Ishikawa (cell line): Measurements from ENCODE around the gene PRSS2.

Experiments
- EP300 ChIP-seq: IDR thresholded peaks from 2 replicates; pipeline ENCODE4 v1.6.1; 2012; ENCODE audit warnings: borderline replicate concordance
- RAD21 ChIP-seq: IDR thresholded peaks from 2 replicates; pipeline ENCODE4 v1.6.1; 2012; ENCODE audit warnings: low read depth
- TEAD4 ChIP-seq: IDR thresholded peaks from 2 replicates; pipeline ENCODE4 v1.6.1; 2012
- ZBTB7A ChIP-seq: IDR thresholded peaks from 2 replicates; pipeline ENCODE4 v1.6.1; 2012; ENCODE audit warnings: low read depth
- TF ChIP-seq, protein P1 (sequence below): IDR thresholded peaks from 2 replicates; pipeline ENCODE4 v1.6.1; 2012
- TF ChIP-seq, protein P2 (sequence below): IDR thresholded peaks from 2 replicates; pipeline ENCODE4 v1.6.1; 2012
- TF ChIP-seq, protein P3 (sequence below): IDR thresholded peaks from 2 replicates; pipeline ENCODE4 v1.6.1; 2012; ENCODE audit warnings: low read depth, mild to moderate bottlenecking

DNA sequence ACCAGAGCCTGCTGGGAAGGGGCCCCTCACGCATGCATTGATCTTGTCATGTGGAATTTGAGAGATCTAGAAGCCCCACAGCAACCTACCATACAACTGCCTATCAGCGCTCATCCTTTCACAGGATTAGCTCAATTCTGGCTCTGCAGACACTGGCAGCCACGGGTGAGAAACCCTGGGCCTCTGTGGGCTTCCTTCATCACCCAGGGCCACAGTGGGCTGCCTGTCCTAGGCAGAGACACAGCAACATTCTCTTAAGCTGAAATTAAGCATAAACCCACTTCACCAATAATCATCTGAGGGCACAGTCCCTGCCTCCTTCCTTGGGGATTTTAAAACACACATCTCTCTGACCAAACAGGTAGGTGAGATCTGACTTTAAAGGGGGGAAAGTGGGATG is 3.3 kb upstream of the PRSS2 start:
- TF ChIP-seq, protein P1, sequence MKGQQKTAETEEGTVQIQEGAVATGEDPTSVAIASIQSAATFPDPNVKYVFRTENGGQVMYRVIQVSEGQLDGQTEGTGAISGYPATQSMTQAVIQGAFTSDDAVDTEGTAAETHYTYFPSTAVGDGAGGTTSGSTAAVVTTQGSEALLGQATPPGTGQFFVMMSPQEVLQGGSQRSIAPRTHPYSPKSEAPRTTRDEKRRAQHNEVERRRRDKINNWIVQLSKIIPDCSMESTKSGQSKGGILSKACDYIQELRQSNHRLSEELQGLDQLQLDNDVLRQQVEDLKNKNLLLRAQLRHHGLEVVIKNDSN, result no peak
- TF ChIP-seq RAD21 (no peak), EP300 (no peak), ZBTB7A (no peak), TEAD4 (no peak)
- TF ChIP-seq, protein P2, sequence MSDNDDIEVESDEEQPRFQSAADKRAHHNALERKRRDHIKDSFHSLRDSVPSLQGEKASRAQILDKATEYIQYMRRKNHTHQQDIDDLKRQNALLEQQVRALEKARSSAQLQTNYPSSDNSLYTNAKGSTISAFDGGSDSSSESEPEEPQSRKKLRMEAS, result no peak
- TF ChIP-seq, protein P3, sequence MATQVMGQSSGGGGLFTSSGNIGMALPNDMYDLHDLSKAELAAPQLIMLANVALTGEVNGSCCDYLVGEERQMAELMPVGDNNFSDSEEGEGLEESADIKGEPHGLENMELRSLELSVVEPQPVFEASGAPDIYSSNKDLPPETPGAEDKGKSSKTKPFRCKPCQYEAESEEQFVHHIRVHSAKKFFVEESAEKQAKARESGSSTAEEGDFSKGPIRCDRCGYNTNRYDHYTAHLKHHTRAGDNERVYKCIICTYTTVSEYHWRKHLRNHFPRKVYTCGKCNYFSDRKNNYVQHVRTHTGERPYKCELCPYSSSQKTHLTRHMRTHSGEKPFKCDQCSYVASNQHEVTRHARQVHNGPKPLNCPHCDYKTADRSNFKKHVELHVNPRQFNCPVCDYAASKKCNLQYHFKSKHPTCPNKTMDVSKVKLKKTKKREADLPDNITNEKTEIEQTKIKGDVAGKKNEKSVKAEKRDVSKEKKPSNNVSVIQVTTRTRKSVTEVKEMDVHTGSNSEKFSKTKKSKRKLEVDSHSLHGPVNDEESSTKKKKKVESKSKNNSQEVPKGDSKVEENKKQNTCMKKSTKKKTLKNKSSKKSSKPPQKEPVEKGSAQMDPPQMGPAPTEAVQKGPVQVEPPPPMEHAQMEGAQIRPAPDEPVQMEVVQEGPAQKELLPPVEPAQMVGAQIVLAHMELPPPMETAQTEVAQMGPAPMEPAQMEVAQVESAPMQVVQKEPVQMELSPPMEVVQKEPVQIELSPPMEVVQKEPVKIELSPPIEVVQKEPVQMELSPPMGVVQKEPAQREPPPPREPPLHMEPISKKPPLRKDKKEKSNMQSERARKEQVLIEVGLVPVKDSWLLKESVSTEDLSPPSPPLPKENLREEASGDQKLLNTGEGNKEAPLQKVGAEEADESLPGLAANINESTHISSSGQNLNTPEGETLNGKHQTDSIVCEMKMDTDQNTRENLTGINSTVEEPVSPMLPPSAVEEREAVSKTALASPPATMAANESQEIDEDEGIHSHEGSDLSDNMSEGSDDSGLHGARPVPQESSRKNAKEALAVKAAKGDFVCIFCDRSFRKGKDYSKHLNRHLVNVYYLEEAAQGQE, result no peak
